Liver (tissue), 3 donors: Measurements from ENCODE around the gene ATL2.

Source experiments
- CTCF ChIP-seq: fragments of 150-350 bp; IDR thresholded peaks from 2 replicates; pipeline ENCODE4 v1.5.1; 2017; ENCODE audit warnings: improper control_type of control experiment, low read depth, low read length; ENCODE audit not compliant: missing input control
- EGR1 ChIP-seq, 2 donors: IDR thresholded peaks; 2 replicates each; pipeline ENCODE4 v1.6.1; 2016 to 2018; ENCODE audit warnings: antibody characterized with exemption in 2 of 2, low read depth in 2 of 2
- FOXA1 ChIP-seq: IDR thresholded peaks from 2 replicates; pipeline ENCODE4 v1.6.1; 2016; ENCODE audit warnings: antibody characterized with exemption
- GABPA ChIP-seq, 2 donors: IDR thresholded peaks in 1 of 2; conservative IDR thresholded peaks in 1 of 2; 2 replicates each; pipeline ENCODE4 v1.6.1; 2016; ENCODE audit warnings: antibody characterized with exemption in 2 of 2, mild to moderate bottlenecking in 1 of 2, moderate library complexity in 1 of 2
- MAX ChIP-seq: IDR thresholded peaks from 2 replicates; pipeline ENCODE4 v1.6.1; 2016; ENCODE audit warnings: antibody characterized with exemption
- RAD21 ChIP-seq, 2 donors: IDR thresholded peaks; 2 replicates each; pipeline ENCODE4 v1.6.1; 2016; ENCODE audit warnings: antibody characterized with exemption in 2 of 2, mild to moderate bottlenecking in 2 of 2
- REST ChIP-seq: IDR thresholded peaks from 2 replicates; pipeline ENCODE4 v1.6.1; 2016; ENCODE audit warnings: antibody characterized with exemption, mild to moderate bottlenecking
- SP1 ChIP-seq: IDR thresholded peaks from 2 replicates; pipeline ENCODE4 v1.6.1; 2018; ENCODE audit warnings: antibody characterized with exemption, mild to moderate bottlenecking
- TAF1 ChIP-seq: conservative IDR thresholded peaks from 2 replicates; pipeline ENCODE4 v1.6.1; 2016; ENCODE audit warnings: antibody characterized with exemption, mild to moderate bottlenecking
- YY1 ChIP-seq: IDR thresholded peaks from 2 replicates; pipeline ENCODE4 v1.6.1; 2016; ENCODE audit warnings: antibody characterized with exemption, mild to moderate bottlenecking
- donor health status: healthy.
- donor health status: healthy.

- TF ChIP-seq CTCF (no peak), SP1 (no peak), RAD21 (IDR thresholded peaks at IDR 0.05) (no peak), REST (no peak), TAF1 (no peak), MAX (no peak), FOXA1 (no peak), YY1 (no peak), EGR1 (IDR thresholded peaks at IDR 0.05; ENCODE audit: low read depth in 2 of 2) (no peak), GABPA (IDR thresholded peaks at IDR 0.05 in 1 of 2, conservative IDR thresholded peaks at IDR 0.05 in 1 of 2) (no peak)
Observed at GRCh38 chr2:38244301-38244700, 132.8 kb downstream of the ATL2 start.
